Measurements from ENCODE around the gene MAJIN.
"Not testable (repeated sequence)": the region's sequence is repeated elsewhere in the genome, so short reads cannot be mapped to it uniquely, and the experiment has no call there.

Gene MAJIN, protein sequence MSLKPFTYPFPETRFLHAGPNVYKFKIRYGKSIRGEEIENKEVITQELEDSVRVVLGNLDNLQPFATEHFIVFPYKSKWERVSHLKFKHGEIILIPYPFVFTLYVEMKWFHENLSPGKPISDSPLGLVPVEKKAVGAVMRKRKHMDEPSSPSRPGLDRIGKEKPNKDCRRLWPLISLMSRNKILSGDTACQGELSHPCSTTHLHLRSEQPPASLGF

DNA sequence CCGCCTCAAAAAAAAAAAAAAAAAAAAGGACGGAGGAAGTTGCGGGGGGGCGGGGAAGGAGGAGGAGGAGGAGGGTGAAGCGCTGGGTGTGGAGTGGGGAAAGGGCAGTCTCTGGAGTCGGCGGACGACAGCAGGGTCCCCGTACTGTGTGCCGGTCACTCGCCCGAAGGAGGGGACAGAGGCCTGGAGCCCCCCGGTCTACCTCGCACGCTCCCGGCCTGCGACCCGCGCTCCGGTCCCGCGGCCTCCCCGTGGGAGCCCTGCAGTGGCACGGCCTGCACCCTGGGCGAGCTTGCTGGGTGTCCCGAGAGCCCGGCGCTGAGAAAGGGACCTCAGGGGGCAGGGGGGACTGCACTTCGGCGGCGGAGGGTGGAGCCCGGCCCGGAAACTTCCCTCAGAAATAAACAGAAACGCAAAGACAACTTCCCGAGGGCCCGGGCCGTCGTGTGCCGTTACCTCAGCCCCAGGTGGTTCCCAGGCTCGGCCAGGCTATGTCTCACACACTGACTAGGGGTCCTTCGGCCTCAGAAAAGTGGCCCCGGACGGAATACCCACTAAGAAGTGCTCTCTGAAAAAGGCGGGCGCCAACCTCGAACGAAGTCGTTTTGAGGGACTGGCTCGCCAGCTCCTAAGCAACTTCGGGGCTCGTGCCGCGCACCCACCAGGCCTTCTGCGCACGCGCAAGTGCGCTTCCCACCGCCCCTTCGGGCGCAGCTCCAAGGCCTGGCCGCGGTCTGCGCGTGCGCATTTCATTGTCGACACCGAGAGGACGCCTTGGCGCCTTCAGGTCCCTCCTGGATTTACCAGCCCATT lies at the start of gene MAJIN:
TSS of gene MAJIN (minus strand) at position 688 of the 813 bp plus-strand sequence. CDS start 12,703 bp downstream, outside the sequence.
- in situ Hi-C loops (cut with MboI; ENCODE audit: low sequenced_read_pairs), result no loop called here

DNA sequence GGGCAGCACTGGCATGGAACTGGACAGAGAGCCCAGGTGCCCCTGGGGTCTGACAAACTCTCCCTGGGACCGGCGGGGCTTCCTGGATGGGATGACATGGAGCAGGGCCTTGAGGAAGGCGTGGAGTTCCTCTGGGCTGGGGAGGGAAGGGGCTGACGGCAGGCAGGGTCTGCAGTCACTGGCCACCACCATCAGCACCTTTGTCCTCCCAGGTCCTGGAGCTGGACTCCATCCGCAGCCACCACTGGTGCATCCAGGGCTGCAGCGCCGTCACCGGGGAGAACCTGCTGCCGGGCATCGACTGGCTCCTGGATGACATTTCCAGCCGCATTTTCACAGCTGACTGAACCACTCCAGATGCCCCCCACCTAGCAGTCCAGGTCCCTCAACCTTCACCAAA lies 49.6 kb upstream of the MAJIN start:
- in situ Hi-C loops (cut with MboI; ENCODE audit: low sequenced_read_pairs), result no loop called here

DNA sequence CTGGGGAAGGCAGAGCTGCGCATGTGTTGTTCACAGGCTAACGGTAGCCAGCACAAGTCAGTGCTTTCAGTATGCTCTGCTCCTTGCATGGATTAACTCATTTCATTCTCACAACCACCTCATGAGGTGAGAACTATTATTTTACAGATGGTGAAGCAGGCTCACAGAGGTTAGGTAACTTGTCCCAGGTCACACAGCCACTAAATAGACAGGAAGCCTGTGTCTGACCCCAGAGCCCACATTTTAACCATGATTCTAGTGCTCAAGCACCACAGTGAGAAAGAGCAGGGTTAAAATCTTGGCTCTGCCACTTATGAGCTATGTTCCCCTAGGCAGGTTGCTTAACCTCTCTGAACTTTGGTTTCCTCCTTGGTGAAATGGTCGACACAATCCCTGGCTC lies 49.1 kb upstream of the MAJIN start:
- in situ Hi-C loops (cut with MboI; ENCODE audit: low sequenced_read_pairs), result no loop called here

DNA sequence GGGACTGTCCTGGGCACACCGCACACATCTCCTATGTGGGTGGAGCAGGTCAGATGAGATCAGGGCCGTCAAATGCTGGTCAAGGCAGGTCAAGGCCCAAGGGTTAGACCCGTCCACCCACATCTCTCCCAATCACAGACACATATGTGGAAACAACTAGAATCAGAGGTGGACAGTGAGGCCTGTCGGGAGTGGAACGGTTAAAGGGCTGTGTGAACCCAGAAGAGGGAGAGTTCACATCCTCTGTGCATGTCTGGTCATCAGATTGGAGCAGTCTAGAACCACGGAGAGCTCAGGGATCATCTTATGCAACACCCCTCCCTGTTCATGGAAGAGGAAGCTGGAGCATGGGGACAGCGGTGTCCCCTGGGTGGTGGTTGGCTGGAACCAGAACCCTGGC lies 47.9 kb upstream of the MAJIN start:
- in situ Hi-C loops (cut with MboI; ENCODE audit: low sequenced_read_pairs), result no loop called here

DNA sequence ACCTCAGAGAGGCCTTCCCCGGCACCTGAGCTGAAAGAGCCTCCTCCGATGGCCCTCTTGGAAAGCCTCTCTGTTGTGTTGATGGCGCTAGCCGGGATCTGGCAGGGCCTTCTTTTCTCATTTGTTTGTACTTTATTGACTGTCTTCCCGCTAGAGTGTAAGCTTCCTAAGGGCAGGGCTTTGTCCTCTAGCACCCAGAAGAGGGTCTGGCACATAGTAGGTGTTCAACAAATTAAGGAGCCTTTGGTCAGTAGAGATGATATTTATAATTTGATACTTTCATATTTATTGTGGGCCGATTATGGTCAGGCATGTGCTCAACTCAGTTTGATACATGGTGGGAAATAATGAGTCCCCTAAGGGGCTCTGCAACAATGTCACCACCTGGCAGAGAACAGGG lies 46.0 kb upstream of the MAJIN start:
- in situ Hi-C loops (cut with MboI; ENCODE audit: low sequenced_read_pairs), result no loop called here

DNA sequence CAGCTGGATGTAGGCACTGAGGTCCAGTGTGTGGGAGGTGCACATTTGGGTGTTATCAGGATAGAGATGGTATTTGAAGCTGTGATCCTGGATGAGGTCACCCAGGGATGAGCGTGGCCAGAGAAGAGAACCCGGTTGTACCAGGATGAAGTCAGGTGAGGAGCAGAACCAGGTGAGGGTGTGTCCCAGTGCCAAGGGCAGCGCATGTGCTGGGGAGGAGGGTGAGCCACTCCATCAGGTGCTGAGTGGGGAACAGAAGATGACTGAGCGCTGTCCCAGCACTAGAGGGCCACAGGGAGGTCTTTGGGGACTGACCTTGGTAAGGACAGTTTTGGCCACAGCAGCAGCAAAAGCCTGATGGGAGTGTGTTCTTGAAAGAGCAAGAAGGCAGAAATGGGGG lies 44.8 kb upstream of the MAJIN start:
- in situ Hi-C loops (cut with MboI; ENCODE audit: low sequenced_read_pairs), result no loop called here

DNA sequence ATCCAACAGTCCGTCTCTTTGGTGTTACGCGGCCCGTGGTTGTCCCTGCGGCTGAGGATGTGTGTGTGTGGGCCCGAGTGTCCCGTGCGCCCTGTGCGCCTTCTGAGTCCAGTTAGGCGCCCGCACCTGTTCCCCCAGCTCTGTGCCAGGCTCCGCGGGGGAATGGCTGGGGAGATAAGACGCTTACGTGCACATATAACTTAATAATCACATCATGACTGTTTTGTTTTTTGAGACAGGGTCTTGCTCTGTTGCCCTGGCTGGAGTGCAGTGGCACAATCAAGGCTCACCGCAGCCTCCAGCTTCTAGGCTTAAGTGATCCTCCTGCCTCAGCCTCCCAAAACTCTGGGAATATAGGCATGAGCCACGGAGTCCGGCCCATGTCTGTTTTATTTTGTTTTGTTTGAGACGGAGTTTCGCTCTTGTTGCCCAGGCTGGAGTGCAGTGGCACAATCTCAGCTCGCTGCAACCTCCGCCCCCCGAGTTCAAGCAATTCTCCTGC lies 42.9 kb upstream of the MAJIN start:
- in situ Hi-C loops (cut with MboI; ENCODE audit: low sequenced_read_pairs), result no loop called here

DNA sequence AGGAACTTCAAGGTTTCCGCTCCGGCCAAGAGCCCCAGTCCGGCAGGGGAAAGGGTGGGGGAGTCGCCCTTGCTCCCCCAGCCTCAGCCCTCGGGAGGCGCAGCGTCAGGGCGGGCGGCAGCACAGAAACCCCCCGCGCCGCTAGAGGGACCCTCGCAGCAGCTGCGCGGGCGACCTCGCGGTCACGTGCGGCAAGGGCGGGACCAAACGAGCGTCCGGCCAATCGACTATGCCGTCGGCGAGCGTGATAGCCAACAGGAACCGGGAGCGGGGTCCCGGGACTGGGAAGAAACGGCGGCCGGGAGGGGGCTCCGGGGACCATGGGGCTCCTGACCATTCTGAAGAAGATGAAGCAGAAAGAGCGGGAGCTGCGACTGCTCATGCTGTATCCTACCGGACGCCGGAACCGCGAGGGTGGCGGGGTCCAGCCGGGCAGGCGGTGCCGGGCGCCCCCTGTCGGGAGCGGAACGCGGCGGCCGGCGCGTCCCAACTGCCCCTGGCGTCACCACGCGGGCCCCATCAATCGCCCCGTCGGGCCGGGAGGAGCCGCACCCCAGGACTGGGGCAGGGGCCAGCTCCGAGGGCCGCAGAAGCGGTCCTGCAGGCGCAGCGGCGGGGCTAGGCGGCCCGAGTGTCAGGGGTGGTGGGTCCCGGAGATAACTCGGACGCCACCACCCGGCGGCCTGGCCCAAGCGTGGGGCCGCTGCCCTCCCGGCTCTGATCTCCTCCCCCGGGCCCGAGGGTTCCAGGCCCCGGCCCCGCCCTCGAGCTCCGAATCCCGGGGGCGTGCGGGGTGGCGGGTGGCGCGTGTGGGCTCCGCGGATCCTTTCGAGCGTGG lies 42.2 kb upstream of the MAJIN start, which contains the start of gene ARL2:
TSS of gene ARL2 (plus strand) at position 273 of the 838 bp plus-strand sequence. CDS start at position 321, 48 bp downstream.
- in situ Hi-C loops (cut with MboI; ENCODE audit: low sequenced_read_pairs), result no loop called here

DNA sequence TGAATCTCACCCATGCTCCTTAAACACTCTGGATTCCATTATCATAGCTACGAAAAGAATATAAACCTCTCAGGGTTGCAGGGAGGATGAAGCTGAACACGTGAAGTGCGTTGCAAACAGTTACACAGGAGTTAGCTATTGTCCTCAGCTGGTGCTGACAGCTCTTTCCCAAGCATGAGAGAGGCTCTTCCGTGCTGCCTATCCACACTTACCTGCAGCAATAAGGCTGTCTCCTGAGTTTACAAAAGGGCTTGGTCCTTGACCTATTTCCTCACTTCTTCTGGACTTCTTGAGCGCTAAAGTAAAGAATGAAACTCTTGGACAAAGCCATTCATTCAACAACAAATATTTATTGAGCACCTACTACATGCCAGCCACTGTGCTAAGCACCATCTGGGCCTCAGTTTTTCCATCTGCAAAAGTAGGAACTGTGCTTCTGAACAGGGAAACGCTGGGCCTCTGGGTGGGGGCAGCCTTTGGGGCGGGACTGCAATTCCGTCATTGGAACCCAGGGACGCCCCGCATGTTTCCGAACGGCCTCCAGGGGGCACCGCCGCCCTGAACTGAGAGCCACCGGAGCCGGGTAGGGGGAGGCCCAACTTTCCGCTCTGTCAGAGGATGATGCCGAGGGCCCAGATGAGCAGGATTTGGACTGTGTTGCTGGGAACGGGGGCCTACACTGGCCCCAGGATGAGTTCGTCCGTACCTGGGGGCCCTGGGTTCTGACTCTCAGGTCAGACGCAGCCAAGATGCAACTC lies 41.4 kb upstream of the MAJIN start:
- in situ Hi-C loops (cut with MboI; ENCODE audit: low sequenced_read_pairs), result no loop called here

DNA sequence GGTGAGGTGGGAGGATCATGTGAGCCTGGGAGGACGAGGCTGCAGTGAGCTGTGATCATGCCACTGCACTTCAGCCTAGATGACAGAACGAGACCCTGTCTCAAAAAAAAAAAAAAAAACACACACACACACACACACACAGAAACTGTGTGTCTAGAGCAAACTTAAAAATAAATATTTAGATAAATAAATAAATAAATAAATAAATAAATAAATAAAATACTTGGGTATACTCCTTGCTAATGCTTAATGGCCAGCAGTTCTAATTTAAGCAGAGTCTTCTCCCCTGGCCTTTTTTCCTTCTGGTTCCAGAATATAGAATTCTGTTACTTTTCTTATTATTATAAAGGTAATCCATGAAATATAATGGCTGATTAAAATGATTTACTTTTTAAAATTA lies 37.0 kb upstream of the MAJIN start:
- in situ Hi-C loops (cut with MboI; ENCODE audit: low sequenced_read_pairs), result no loop called here

DNA sequence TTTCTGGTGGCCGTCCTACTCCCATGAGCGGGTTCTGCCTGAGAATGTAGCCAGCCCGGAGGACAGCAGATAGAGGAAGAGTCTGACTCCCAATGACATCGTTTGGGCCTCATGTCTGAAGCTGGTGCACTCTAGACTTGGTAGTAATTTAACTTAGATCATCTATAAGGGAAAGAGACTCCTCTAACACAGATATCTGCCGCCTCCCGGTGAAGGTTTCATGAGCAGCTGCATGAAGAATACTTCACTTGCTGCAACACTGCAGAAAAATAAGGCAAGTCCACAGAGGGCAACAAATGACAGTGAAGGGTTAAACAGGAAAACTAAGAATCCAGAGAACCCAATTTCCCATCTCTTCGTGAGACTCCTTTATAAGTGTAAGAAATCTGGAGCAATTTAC lies 36.1 kb upstream of the MAJIN start:
- in situ Hi-C loops (cut with MboI; ENCODE audit: low sequenced_read_pairs), result no loop called here

DNA sequence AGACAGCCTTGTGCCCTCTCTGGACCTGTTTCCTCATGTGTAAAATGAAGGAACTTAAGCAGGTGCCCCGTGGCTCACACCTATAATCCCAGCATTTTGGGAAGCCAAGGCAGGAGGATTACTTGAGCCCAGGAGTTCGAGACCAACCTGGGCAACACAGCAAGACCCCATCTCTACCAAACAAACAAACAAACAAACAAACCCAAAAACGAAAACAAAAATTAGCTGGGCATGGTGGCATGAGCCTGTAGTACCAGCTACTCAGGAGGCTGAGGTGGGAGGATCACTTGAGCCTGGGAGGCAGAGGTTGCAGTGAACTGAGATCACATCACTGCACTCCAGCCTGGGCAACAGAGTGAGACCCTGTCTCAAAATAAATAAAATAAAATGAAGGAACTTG lies 32.1 kb upstream of the MAJIN start:
- in situ Hi-C loops (cut with MboI; ENCODE audit: low sequenced_read_pairs), result not testable (repeated sequence)

DNA sequence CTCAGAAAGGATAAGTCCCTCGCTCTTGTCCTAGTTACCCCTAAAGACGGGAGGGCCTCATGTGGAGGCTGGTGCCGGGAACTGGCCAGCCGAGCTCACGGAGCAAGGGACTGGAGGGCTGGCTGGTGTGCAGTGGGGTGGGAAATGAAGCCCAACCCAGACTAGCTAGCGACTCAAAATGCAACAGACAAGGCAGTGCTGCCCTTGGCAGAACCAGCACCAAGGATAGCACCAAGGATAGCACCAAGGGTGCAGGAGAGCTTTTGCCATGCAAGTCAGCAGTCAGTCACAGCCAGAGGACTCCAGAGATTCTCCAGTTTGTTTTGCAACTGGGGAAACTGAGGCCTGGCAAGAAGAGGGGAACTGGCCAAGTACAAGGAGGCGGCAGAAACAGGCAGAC lies 31.4 kb upstream of the MAJIN start:
- in situ Hi-C loops (cut with MboI; ENCODE audit: low sequenced_read_pairs), result no loop called here

DNA sequence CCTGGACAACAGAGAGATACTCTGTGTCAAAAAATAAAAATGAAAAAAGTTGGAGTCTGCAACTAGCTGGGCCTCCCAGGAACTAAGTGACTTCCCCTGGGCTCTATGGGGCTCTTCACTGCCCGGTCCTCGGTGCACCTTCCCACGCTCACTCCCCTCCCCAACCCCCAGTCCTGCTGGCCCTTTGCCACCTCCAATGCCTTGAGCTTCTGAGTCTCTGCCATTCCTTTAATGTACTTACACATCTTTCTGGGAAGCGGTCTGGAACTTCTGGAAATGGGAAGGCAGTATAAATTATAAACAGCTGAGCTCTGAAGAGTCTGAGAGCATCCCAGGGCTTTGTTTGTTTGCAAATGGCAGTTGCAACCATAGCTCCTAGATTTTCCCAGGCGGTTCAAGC lies 30.8 kb upstream of the MAJIN start:
- in situ Hi-C loops (cut with MboI; ENCODE audit: low sequenced_read_pairs), result no loop called here

DNA sequence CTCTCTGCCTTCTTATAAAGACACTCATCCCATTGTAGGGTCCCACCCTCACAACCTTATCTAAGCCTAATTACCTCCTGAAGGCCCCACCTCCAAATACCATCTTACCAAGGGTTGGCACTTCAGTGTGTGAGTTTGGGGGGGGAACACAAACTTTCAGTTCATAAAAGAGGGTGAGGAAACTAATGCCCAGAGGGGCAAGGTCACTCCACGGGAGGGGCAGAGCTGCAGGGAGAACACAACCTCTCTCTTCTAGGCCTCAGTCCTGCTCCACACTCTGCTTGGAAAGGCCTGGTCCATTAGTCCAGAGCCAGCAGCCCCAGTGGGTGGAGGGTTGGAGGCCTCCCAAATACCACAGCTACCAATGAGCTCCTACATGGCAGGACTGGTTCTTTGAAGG lies 27.6 kb upstream of the MAJIN start:
- in situ Hi-C loops (cut with MboI; ENCODE audit: low sequenced_read_pairs), result no loop called here

DNA sequence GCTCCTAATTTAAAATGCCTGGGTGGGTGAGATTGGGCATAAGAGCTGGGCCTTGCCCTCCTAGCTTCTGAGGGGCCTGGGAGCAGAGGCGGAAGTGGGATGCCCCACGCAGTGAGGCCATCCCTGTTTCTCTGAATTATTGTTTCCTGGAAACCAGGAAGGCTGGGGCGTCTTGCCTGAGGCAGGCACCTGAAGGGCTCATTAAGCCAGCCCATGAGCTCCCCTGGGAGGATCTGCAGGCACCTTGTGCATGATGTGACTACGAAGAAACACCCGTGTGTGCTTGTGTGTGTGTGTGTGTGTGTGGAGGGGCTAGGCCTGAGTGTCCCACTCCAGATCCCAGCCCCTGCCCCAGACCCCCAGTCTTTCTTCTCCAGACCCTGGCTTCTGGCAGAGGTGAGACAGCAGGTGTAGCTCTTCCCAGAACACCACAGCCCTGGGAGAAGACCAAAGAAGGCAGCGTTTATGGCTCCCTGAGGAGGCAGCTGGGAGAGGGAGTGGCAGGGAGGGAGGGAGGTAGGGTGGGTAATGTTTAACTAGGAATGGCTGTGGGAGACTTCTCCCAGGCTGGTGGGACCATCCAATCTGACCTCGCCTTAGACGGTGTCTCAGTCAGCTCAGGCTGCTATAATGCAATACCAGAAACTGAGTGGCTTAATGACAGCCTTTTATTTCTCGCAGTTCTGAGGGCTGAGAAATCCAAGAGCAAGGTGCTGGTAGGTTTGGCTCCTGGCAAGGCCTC lies 27.0 kb upstream of the MAJIN start:
- in situ Hi-C loops (cut with MboI; ENCODE audit: low sequenced_read_pairs), result no loop called here

DNA sequence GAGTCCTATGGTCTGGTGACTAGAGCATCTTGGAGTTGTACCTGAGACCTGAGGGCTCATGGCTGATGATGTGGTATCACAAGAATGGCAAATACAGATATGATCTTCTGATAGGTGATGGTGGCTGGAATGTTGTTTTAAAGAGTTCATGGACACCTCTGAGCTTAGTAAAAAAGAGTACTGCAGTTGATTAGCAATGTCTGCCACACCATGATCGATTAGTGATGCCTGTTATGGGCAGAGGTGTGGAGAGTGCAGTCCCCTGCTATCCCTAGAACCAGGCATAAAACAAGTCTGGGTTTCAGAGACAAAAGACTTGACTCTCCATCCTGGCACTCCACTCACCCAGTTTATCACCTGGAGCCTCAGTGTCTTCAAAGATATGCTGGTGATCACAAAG lies 26.2 kb upstream of the MAJIN start:
- in situ Hi-C loops (cut with MboI; ENCODE audit: low sequenced_read_pairs), result no loop called here

DNA sequence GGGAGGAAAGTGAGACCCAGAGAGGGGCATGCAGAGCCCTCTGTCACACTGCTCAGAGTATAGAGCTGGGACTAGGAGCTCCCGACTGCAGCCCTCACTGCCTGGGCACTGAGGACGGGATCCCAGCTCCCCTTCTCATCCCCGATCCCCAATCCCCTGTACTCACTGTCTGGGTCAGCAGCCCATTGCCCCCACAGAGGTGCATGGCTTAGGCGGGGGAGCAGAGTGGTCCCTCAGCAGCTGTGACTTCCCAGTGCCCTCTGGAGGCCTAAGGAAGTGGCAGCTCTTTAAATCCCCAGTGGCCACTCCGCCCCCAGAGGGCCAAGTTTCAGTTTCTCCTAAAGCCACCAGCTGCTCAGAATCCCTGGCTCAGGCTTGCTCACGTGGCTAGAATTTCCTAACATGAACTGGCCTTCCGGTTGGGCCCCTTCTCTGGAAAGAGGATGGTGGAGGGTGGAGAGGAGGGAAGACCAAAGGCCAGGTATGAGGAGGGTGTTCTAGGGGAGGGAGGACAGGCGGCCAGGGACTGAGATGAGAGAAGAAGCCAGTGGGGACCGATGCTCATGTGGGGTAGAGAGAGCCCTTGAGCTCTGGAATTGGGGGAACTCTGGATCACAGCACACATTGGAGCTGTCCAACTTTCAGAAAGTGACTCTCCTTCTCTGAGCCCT lies 24.9 kb upstream of the MAJIN start, which contains the start of gene BATF2:
TSS of gene BATF2 (minus strand) at position 262 of the 671 bp plus-strand sequence. CDS start at position 205, 57 bp downstream.
- in situ Hi-C loops (cut with MboI; ENCODE audit: low sequenced_read_pairs), result no loop called here

DNA sequence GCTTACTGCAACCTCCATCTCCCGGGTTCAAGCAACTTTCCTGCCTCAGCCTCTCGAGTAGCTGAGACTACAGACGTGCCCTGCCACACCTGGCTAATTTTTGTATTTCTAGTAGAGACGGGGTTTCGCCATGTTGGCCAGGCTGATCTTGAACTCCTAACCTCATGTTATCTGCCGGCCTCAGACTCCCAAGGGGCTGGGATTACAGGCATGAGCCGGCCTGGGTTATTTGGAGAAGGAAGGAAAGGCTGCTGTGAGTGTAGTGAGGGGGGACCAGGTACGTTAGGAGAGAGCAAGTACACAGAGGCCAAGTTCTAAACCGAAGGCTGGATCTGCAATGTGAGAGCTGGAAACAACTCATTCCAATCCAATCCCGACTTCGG lies 24.4 kb upstream of the MAJIN start:
- in situ Hi-C loops (cut with MboI; ENCODE audit: low sequenced_read_pairs), result no loop called here

Data from HL-60/S4 treated with phorbol 12-myristate 13-acetate at 8.2 ng/mL for 4 days and 3 days (cell line).